Stimulated activated CD4-positive, alpha-beta T cell treated with anti-CD3 and anti-CD28 coated beads, Interleukin-1b, Interleukin-23, amount 100 ng/mL, for 4 hours (primary cell): ENCODE measurements around the gene ATP8A2.

Experiments
- DNase-seq, 2 donors: peaks; one replicate each; pipeline ENCODE4 v3.0.0-alpha.2; 2020; ENCODE audit warnings: low read depth in 2 of 2

ATP8A2 gene

DNA sequence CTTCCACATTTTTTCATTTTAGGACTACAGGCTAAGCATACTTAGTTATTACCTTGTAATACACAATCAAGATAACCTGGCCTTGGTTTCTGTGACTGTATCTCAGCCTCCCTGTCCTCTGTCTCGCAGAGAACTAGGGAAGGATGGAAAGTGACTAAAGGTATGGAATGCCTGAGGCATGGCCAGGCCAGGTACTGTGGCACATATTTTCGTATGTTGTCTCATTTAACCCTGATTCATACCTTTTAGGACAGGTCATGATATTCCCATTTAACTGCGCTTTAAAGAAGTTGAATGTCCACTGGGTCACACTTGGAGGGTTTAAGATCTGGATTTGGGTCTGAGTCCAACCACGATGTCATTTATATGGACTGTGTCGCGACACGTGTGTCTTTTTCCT, 357.4 kb downstream of the ATP8A2 start:
- no peak for DNase-seq

DNA sequence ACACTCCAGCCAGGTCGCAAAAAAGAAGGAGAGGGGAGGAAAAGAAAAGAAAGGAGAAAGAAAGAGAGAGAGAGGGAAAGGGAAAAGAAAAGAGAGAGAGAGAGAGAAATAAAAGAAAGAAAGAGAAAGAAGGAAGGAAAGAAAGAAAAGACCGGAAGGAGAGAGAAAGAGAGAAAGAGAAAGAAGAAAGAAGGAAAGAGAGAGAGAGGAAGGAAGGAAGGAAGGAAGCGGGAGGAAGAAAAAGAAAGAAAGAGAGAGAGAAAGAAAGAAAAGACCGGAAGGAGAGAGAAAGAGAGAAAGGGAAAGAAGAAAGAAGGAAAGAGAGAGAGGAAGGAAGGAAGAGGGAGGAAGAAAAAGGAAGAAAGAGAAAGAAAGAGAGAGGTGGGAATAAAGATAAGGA, 359.3 kb downstream of the ATP8A2 start:
- DNase-seq: no peak

DNA sequence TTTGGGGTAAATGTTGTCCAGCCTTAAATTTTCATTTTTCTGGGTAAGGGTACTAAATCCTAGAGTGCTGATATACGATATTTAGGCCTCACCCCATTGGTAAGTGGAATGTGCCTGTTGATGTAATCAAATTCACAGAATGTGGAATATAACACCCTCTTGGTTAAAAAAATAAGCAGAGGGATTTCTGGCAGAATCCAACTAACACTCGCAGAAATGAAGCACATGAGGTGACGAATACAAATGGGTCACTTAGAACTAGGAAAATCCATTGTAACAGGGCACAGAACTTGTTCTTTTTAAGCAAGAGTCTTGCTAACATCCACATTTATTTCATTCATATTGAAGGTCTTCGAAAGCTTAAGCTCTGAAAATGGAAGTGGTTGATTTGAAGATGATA, 359.8 kb downstream of the ATP8A2 start:
- DNase-seq: no peak

DNA sequence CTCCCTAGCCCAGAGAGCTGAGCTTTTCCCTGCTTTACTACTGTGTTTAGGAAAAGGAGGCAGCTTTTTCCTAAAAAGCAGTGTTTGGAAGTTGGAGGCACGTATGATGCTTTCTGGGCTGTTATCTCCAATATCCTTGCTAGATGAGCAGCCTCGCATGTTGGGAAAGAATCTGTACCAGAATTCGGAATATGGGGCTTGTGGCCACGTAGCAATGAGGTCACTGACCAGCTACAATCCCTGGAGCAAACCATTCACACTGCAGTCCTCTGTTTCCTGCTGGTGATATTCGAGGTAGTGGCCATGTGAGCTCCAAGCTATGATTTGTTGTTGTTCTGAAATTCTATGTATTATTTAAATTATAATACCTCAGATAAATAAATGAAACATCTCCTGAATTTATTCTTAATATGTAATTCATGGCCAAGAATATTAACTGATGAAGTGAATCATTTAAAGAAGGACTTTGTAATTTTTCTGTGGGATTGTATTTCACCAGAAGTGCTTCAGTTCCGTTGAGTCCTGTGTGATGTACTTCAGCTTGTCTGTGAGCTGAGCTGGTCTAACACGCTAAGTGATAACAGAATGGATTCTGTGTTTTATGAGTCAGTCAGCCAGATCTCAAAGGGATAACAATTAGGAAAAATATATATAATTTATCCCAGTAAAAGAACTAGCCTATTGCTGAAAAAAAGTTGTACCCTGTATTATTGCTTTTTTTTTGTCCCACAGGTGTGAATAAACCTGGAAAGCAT, 360.5 kb downstream of the ATP8A2 start:
- no peak for DNase-seq

DNA sequence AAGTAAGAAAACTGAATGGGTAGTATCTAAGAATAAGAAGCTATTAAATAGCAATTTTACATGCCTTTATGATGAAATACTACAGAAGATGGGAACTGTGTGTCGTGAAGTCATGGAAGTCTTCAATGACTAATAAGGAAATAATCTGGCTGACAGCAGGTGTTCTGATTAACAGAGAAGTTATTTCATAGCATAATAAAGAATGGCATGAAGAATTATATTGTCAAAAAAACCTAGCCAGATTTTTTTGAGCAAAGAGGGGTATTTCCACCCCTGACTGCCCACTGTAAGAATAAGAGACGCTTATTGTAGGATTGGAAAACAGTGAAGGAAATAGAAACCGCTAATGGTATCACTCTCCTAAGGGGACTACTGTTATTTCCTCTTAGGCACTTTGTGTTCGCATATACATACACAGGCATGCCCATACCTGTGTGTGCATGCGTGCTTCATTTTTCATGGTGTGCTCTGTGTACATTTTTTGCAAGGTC, 361.3 kb downstream of the ATP8A2 start:
- DNase-seq: no peak

DNA sequence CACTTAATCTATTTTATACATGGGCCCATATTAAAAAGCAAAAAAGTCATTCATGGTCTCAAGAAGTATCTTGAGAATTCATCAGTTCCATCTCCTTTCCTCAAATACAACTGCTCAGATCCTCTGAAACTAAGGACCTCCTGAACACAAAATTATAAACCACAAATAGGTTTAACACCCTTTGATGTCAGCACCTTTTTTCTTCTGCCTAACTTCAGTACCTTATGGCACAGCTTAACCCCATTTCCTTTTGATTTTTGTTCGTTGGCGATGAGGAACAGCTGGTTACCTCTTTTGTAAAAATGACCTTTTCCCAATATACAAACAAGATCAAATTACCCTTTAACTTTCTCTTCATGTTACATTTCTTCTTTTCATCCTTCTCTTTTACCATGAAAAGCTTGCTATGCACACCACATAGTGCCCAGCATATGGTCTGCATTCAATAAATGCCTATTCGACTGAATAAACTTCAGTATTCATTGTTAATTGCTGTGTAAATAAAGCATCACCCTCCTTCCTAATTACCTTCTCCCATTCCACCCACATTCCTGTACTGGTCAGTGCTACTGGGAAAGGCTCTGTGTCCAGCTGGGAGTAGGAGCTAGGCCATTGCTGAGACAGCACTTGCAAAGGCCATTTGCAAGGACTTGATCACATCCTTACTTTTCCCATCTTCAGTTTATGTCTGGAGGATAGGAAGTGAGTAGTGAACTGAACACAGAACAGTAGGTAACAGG, 362.1 kb downstream of the ATP8A2 start:
- no peak for DNase-seq

DNA sequence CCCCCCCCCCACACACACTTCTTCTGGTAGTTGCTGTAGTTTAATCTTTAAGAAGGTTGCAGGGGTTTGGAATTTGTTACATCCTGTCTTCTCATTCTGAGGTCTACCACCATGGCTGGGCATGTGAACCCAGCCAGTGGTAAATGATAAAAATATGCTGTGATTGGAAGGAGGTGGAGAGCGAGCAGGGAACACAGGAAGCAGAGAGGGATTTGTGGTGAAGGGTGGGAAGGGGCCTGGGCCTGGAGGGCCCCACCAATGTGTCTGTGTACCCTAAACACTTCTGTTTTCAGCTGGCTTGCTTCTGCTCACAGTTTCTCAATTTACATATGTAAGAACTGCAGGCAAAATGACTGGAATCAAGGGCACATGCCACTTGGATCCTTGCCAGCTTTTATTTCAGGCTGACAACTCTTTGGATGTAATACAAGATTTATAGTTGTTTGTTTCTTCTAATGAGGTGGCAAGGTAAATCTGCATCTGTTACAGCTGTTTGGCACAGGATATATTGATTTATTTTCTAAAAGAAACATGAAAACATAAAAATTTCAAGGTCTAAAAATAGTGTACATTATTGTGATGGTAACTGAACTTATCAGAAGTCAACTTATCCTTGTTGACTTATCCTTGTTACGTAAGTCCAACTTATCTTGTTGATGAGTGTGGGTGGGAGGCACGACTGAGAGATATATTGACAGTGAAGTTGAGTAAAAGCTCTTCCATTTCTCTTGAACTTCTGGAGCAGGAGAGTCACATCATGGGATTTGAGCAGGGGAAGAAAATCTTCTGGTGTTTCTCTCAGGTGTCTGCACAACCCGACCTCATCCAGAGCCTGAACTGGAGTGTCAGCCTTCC, 366.8 kb downstream of the ATP8A2 start:
- no peak for DNase-seq

DNA sequence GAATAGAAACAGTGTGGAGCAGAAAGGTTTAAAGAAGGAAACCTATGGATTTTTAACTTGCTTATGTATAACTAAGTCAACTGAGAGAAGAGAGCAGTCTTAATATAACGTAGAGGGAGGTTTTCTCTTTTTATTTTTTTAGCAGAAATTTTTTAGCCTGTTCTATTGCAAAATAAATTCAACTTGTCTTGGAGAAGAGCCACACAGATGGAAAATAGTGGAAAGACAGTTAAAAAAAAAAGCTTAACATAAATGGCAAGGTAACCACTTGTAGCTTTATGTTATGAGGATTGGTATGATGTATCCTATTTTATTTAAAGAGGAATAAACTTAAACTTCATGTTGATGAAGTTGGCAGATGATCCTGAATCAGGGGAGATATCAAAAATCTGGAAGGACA, 367.6 kb downstream of the ATP8A2 start:
- no peak for DNase-seq

DNA sequence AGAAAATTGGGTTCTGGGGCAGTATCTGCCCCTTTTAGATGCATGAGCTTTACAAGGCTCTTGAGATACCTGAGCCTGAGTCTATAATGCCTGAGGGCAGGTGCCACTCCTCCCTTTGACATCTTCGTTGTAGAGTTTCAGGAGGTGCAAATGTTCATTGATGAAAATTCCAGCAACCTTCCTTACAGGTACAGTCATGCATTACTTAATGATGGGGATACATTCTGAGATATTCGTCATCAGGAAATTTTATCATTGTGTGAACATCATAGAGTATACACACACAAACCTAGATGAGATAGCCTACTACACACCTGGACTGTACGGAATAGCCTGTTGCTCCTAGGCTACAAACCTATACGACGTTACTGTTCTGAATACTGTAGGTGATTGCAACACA, 370.0 kb downstream of the ATP8A2 start:
- no peak for DNase-seq

DNA sequence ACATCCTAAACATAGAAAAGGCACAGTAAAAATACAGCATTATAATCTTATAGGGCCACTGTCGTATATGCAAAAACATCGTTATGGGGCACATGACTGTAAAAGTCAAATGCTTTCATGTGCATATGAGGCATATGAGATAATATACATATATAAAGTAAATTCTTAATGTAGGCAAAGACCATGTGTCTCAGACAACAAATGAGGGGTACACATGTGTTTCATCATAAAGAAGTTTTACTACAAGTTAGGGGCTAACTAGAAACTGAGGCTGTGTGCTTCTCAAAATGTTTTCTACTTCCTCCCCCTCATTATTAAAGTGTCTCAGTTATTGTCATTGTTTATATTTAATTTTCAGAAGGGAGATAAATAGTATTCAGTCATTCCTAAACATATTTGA, 370.4 kb downstream of the ATP8A2 start:
- no peak for DNase-seq

DNA sequence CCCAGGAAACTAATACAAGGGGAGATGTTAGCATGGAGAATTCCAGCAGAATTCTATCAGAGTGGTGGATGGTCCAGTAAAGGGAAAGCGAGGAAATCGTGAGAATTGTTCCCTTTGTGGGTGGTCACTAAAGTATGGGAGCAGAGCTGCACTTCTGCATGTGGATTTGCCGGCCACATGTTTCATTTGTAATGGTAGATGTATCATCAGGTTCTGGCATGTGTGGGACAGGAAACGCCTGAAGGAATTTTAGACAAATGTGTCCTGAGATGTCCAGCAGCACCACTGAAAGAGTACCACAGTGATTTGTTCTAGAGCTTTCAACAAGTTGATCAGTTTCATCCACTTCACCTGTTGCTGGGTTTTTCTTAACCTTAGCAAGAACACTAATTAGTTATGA, 371.6 kb downstream of the ATP8A2 start:
- DNase-seq: no peak

DNA sequence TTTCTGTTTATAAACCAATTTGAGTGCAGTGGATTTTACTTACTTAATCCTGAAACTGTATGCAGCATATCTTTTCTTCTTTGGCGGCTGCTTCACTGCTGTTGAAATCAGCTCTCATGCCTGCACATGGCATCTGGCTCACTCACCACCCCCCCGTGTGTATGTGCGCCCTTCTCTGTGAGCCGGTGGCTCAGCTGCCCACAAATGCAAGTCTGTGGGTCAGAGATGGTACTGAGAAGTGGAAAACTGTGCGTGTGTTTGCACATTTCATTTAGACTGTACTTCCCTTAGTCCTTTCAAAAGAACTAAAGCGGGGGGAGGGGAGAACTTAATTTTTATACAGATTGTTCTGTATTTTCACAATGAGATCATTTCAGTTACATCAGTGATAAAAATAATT, 372.4 kb downstream of the ATP8A2 start:
- no peak for DNase-seq

DNA sequence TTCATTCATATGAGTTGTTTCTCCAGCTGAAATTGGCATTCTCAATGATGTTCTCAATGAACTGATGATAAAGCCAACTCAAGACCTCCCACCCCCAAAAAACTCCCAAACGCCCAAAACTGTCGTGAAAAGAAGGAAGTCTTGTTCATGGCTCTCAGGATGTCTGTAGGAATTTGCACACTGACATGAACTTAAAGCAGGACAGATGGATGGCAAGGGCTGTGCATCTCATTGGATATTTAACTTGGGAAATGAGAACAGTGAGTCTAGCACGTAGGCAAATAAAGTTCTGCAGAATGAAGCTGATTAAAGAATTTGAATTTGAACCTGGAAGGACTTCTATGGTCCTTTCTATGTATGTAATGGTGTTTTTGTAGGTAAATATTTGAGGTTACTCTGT, 374.4 kb downstream of the ATP8A2 start:
- DNase-seq: no peak

DNA sequence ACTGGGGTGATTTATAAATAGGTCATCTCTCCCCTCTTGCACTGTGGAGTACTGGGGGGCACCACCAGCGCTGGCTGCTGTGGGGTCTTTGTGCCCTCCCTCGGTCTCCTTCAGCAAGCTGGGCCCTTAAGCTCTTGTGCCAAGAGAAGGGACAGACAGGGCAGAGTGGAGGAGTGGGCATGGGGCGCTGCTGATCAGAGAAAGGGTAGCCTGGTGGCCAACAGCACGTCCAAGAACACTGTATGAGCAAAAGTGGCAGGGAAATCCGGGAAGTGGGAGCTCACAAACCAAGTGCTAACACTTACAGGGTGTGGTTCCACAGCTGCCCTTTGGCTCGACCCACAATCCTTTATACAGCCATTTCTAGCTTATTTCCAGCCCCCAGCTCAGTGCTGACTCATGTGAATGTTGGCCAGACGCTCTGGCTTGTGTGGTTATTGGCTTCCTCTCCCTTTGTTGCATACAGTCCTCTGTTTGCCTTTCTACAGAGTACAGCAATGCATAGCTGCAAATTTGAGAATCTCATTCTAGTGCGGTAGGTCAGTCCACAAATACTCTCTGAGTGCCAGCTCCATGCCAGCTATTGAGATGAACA, 381.3 kb downstream of the ATP8A2 start:
- no peak for DNase-seq

DNA sequence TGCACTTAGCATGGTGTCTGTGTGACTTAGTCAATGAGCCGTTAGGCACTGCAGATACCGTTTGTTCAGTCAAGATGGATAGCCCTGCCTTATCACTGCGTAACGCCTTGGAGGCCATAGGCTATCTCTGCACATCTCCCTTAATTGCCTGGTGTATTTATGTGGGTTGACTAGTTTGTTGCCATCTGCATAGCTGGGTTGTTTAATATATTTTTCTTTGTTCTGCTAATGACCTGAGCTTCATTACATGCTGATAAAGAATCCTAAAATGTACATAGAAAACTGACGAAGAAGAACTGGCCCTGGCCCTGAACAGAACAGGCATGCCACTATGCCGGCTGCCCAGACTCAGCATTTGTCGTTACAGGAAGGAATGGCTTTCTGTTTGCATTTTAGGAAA, 382.2 kb downstream of the ATP8A2 start:
- no peak for DNase-seq

DNA sequence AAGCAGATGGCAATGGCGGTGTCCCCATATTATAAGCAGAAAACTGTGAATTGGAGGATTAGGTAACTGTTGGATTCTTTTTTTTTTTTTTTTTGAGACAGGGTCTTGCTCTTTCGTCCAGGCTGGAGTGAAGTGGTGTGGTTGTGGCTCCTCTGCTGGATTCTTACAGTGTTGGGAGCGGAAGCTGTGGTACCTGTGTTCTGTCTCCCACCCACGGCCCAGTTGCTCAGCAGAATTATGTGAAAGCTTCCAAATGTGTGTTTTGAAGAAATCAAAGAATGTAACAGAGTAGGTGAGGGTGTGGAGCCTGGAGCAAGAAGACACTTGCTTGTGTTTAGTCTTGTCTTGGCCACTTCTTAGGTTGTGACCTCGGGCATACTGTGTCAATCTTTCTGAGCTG, 384.5 kb downstream of the ATP8A2 start:
- no peak for DNase-seq

DNA sequence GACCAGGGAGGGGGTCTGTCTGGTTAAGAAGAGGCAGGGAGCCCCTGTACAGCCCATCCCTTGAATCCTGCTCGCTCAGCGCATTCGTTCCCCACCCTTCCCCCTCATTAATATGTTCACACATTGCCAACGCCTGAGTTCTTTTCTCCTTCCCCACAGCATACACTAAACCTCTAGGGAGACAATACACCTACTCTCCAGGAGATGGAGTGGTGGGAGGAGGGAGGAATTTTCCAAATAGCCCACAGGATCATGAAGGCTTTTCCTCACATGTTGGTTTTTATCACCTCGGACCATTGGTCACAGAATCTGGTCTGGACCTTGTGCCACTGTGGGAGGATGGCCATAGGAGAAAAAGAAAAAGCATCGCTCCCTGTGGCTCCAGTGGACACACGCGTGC, 385.1 kb downstream of the ATP8A2 start:
- DNase-seq: no peak

DNA sequence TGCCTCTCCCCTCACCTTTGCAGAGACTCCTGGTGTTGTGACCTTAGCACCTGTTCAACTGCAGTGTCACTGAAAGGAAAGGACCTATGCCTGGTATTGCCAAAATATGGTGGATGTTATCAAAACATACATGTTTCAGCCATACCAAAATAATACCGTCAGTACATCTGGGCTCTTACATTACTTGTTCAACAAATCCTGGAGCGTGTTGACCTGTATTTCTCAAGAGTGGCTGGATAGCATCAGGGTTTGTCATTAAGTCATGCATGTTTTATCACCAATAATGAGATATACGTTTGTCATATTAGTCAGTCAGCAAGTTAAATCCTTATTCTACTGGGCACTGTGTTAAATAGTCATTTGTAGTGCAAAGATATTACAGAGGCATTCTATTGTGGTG, 389.3 kb downstream of the ATP8A2 start:
- no peak for DNase-seq

DNA sequence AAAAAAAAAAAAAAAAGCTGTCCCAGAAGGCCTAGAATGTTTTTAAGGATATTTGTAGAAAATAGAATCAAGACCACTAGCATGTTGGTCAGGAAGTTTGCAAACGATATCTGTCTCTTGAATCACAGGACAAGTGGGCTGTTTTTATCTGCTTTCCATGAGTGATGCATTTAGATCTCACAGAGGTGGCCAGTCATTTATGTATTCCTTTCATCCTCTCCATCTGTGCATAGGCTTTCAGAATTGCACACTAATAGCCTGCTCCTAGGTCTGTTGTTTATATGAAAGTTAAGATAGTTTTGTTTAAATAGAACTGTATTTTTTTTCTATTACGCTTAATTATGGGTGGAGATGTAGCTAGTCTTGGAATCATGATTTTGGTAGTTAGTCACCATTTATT, 390.5 kb downstream of the ATP8A2 start:
- DNase-seq: no peak

DNA sequence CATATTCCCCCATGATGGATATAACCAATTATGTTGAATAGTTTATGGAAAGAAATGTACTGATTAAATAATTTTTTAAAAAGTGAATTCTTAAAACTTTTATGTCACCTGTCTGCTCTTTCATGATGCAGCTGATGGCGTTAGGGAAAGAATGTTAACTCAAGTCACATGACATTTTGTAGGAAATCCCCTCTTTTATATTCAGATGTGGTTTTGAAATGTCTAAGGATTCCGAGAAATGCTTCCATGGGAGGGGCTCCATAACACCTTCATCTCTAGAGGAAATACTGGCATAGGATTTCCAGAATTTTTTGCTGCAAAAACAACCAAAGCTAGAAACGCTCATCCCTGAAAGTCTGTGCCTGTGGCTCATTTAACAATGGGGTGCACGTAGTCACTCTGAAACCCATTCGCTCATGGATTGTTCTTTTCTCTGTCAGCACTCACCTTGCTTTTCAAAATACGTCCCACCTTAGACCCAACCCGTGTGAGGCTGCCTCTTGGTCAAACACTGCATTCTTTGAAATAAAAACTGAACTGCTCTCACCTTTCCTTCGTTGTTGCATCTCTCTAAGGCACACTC, 391.1 kb downstream of the ATP8A2 start:
- no peak for DNase-seq

DNA sequence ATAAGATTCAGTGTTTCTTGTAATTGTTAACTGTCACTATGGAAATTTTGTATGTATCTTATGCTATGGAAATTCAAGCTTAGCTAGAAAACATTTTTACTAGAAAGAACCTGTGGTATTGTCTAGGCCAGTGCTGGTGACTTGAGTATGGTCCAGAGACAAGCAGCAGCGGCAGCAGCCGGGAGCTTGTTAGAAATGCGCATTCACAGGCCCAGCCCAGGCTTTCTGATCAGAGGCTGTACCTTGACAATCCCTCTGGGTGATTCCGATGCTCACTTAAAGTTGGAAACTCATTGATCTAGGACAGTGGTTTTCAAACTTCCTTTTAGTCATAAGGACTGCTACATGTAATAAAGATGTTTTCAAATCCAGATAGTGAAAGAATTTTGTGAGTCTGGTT, 392.6 kb downstream of the ATP8A2 start:
- no peak for DNase-seq

DNA sequence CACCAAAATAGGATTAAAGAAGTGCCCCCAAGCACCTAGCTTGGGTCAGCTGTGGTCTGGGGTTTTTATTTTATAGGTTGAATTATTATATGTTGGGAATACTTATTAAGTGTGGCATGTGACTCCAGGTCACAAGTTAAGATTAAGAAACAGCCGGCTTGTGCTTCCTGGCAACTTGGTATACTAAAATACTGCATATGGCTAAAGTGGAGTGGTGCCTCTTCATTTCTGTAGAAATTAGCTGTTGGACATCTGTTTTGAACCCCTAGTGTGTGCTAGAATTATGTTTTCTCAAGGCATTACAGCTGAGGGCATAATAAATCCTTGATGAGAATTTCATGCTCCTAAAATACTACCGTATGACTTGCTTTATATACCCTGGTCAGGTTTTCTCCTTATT, 393.5 kb downstream of the ATP8A2 start:
- no peak for DNase-seq
